ENCODE results near the gene ZNF384.

Gene ZNF384

DNA sequence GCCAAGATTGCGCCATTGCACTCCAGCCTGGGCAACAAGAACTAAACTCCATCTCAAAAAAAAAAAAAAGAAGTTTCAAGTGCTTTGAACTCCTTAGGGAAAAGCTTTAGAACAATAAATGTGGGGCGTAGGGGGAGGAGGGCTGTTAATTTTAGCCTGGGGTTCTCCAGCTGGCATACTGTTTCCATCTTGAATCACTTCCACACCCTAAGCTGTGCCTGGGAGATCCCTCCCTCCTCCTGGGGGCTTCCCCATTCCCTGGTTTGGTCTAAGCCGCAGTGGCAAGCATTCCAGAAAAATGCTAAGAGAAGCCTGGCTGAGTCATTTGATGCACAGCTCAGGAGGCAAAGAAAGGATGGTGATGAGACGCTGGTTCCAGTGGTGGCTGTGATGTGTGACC, 2.3 kb upstream of the ZNF384 start:
- H3K36me3 ChIP-seq = no peaks in the 10 kb centered on the region
- H3K4me1 ChIP-seq = peaks cover 0 to 32% (median 19%) of the 10 kb centered on the region in 4 donors
- no peak overlapping the region for H3K4me3 ChIP-seq
- H3K27me3 ChIP-seq = peaks cover 0 to 26% of the 10 kb centered on the region in 2 donors
- intact Hi-C loops (cut with DNase I; ENCODE audit: low total_unique reads) = no loop called here
- H3K9me3 ChIP-seq = no peaks in the 10 kb centered on the region
- no peak overlapping the region for H3K27ac ChIP-seq
- no peak for DNase-seq
- TF ChIP-seq, protein P1, sequence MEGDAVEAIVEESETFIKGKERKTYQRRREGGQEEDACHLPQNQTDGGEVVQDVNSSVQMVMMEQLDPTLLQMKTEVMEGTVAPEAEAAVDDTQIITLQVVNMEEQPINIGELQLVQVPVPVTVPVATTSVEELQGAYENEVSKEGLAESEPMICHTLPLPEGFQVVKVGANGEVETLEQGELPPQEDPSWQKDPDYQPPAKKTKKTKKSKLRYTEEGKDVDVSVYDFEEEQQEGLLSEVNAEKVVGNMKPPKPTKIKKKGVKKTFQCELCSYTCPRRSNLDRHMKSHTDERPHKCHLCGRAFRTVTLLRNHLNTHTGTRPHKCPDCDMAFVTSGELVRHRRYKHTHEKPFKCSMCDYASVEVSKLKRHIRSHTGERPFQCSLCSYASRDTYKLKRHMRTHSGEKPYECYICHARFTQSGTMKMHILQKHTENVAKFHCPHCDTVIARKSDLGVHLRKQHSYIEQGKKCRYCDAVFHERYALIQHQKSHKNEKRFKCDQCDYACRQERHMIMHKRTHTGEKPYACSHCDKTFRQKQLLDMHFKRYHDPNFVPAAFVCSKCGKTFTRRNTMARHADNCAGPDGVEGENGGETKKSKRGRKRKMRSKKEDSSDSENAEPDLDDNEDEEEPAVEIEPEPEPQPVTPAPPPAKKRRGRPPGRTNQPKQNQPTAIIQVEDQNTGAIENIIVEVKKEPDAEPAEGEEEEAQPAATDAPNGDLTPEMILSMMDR (IDR thresholded peaks at IDR 0.05) = no peak

- peak overlapping the region; percentile 92 to 99 for H3K4me3 ChIP-seq
- peak overlapping the region; percentile 96 to 100 for H3K27ac ChIP-seq
- intact Hi-C loops (cut with DNase I; ENCODE audit: low total_unique reads) = loop anchor here (2.0 kb wide), 1 partner anchor 74 kb away; no protein-coding TSS in a partner anchor
- no peaks in the 10 kb centered on the region for H3K36me3 ChIP-seq
- no peaks in the 10 kb centered on the region for H3K9me3 ChIP-seq
- H3K27me3 ChIP-seq = no peaks in the 10 kb centered on the region
- TF ChIP-seq, protein P1 (IDR thresholded peaks at IDR 0.05) = no peak
- H3K4me1 ChIP-seq = peaks cover 0 to 41% (median 22%) of the 10 kb centered on the region in 4 donors
- peak in 1 of 2 donors; percentile 30 for DNase-seq
Observed at GRCh38 chr12:6688543-6688998, 604 bp downstream of the ZNF384 start.

DNA sequence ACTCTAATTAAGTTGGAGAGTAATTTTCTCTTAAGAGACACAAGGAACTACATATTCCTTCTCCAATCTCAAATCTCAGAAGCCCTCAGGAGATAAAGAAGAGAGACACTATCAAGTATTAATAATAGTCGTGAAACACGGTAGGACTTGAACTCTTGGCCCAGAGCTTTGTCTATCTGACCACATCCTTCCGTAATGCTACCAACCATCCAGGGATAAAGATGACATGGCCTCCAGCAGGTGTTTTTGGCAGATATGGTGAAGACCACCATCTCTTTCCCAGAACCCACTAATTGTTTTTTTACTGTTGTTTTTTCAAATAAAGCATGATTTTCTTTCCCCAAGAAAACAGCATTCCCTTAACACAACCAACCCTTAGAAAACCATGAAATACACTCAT, 3.4 kb downstream of the ZNF384 start:
- Histone ChIP-seq H3K9me3 (no peaks in the 10 kb centered on the region), H3K27ac (no peak overlapping the region), H3K4me3 (no peak overlapping the region), H3K27me3 (no peaks in the 10 kb centered on the region), H3K4me1 (peaks cover 0 to 40% (median 22%) of the 10 kb centered on the region in 4 donors), H3K36me3 (peaks cover 0 to 5% (median 0%) of the 10 kb centered on the region in 3 donors)
- TF ChIP-seq, protein P1 (IDR thresholded peaks at IDR 0.05) = no peak
- DNase-seq = no peak
- intact Hi-C loops (cut with DNase I; ENCODE audit: low total_unique reads) = no loop called here

GRCh38 chr12:6684609-6685008, 4.6 kb downstream of the ZNF384 start:
- H3K4me3 ChIP-seq = no peak overlapping the region
- intact Hi-C loops (cut with DNase I; ENCODE audit: low total_unique reads) = no loop called here

DNA sequence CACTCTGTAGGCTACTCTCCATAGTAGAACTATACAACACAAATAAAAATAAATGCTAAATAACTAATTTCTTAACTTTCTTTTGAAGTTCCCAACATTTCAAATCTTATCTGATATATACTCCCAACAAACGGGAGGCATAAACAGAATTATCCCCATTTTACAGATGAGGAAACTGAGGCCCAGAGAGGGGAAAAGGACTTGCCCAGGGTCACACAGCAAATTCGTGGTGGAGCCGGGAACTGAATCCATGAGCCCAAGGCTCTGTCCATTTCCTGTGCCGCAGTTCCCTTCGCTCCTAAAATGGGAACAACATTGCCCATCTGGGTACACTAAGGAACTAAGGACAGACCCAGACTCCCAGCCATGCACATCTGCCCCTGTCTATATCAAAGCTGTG, 12.2 kb downstream of the ZNF384 start:
- Histone ChIP-seq H3K36me3 (peaks cover 66 to 90% (median 83%) of the 10 kb centered on the region in 3 donors), H3K27ac (no peak overlapping the region), H3K27me3 (no peaks in the 10 kb centered on the region), H3K4me1 (no peaks in the 10 kb centered on the region), H3K9me3 (no peaks in the 10 kb centered on the region), H3K4me3 (no peak overlapping the region)
- intact Hi-C loops (cut with DNase I; ENCODE audit: low total_unique reads) = no loop called here
- no peak for DNase-seq
- TF ChIP-seq, protein P1 (IDR thresholded peaks at IDR 0.05) = no peak

More at GRCh38 chr12:6684609-6685008, 4.6 kb downstream of the ZNF384 start:
- Histone ChIP-seq H3K36me3 (peaks cover 1 to 17% (median 8%) of the 10 kb centered on the region in 3 donors), H3K27me3 (no peaks in the 10 kb centered on the region), H3K27ac (no peak overlapping the region), H3K9me3 (no peaks in the 10 kb centered on the region), H3K4me1 (peaks cover 0 to 31% (median 17%) of the 10 kb centered on the region in 4 donors)
- no peak for DNase-seq
- TF ChIP-seq, protein P1 (IDR thresholded peaks at IDR 0.05) = peak; percentile 24 to 32

GRCh38 chr12:6672143-6672542, 17.0 kb downstream of the ZNF384 start:
- Histone ChIP-seq H3K27ac (no peak overlapping the region), H3K9me3 (no peaks in the 10 kb centered on the region), H3K4me3 (no peak overlapping the region), H3K36me3 (peaks cover 87 to 100% (median 99%) of the 10 kb centered on the region in 3 donors), H3K27me3 (no peaks in the 10 kb centered on the region), H3K4me1 (no peaks in the 10 kb centered on the region)
- TF ChIP-seq, protein P1 (IDR thresholded peaks at IDR 0.05) = no peak
- intact Hi-C loops (cut with DNase I; ENCODE audit: low total_unique reads) = no loop called here
- no peak for DNase-seq

All from tibial artery (tissue), 4 donors.